ENCODE results near the gene RNLS. TPM values are rescaled to one million over a fixed set of nuclear protein-coding genes. Genes with fewer than 3 reads are reported as not detected.

Gene RNLS
- total and polyA plus RNA-seq, 5 donors: 11.1 to 20.8 (median 16.2) TPM

DNA sequence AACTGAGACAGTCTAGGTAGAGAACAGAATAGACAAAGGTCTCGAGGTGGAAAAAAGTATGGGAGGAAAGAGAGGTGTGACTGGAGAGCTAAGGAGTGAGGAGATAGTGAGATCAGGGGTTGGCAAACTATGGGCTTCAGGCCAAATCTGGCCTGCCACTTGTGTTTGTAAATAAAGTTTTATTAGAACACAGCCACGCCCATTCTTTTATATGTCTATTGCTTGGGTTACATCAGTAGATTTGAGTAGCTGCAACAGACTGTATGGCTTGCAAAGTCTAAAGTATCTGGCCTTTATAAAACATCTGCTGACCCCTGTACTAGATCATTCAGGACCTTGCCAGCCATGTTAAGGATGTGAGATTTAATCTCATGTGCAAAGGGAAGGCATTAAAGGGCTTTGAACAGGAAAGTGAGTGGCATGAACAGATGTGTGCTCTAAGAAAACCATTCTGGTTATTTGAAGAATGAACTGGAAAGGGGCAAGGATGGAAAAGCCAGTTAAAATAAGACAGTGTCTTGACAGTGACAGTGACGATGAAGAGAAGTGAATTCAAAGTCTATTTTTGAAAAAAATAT is 240.3 kb downstream of the RNLS start:
- WGBS: 96% methylated on average over 3 of the region's 3 CpGs
- Histone ChIP-seq H3K4me3 (ENCODE audit: low read length) (no peak overlapping the region), H3K27ac (ENCODE audit: low read length) (no peak overlapping the region), H3K9me3 (ENCODE audit: control insufficient read depth, low read length) (no peaks in the 10 kb centered on the region), H3K4me1 (ENCODE audit: control insufficient read depth, insufficient read depth, low read length) (peaks cover 2% of the 10 kb centered on the region), H3K27me3 (ENCODE audit: control insufficient read depth, insufficient read depth) (no peaks in the 10 kb centered on the region)
- ATAC-seq (no peak), DNase-seq (no peak)
- intact Hi-C loops (cut with DNase I): no loop called here

- no peaks in the 10 kb centered on the region for H3K27me3 ChIP-seq (ENCODE audit: control insufficient read depth, insufficient read depth)
- WGBS: 92% methylated on average over 1 of the region's 1 CpG
- no peak for ATAC-seq
- no peak overlapping the region for H3K27ac ChIP-seq (ENCODE audit: low read length)
- DNase-seq: no peak
- peaks cover 2% of the 10 kb centered on the region for H3K4me1 ChIP-seq (ENCODE audit: control insufficient read depth, insufficient read depth, low read length)
- no peak overlapping the region for H3K4me3 ChIP-seq (ENCODE audit: low read length)
- no peaks in the 10 kb centered on the region for H3K9me3 ChIP-seq (ENCODE audit: control insufficient read depth, low read length)
- intact Hi-C loops (cut with DNase I): no loop called here
These were observed 246.0 kb downstream of the RNLS start for GRCh38 chr10:88337134-88337533.

GRCh38 chr10:88336334-88336733 is 246.8 kb downstream of the RNLS start:
- ATAC-seq (no peak), DNase-seq (no peak)
- Histone ChIP-seq H3K4me1 (ENCODE audit: control insufficient read depth, insufficient read depth, low read length) (peaks cover 1% of the 10 kb centered on the region), H3K9me3 (ENCODE audit: control insufficient read depth, low read length) (no peaks in the 10 kb centered on the region), H3K4me3 (ENCODE audit: low read length) (no peak overlapping the region), H3K27me3 (ENCODE audit: control insufficient read depth, insufficient read depth) (no peaks in the 10 kb centered on the region), H3K27ac (ENCODE audit: low read length) (no peak overlapping the region)
- 88% methylated on average over 4 of the region's 4 CpGs for WGBS
- intact Hi-C loops (cut with DNase I): no loop called here

- Histone ChIP-seq H3K27me3 (ENCODE audit: control insufficient read depth, insufficient read depth) (no peaks in the 10 kb centered on the region), H3K9me3 (ENCODE audit: control insufficient read depth, low read length) (no peaks in the 10 kb centered on the region), H3K27ac (ENCODE audit: low read length) (no peak overlapping the region), H3K4me3 (ENCODE audit: low read length) (no peak overlapping the region), H3K4me1 (ENCODE audit: control insufficient read depth, insufficient read depth, low read length) (peaks cover 1% of the 10 kb centered on the region)
- DNase-seq (no peak), ATAC-seq (no peak)
- intact Hi-C loops (cut with DNase I): no loop called here
- 65% methylated on average over 3 of the region's 3 CpGs for WGBS
These were observed 249.9 kb downstream of the RNLS start for GRCh38 chr10:88333248-88333630.

DNA sequence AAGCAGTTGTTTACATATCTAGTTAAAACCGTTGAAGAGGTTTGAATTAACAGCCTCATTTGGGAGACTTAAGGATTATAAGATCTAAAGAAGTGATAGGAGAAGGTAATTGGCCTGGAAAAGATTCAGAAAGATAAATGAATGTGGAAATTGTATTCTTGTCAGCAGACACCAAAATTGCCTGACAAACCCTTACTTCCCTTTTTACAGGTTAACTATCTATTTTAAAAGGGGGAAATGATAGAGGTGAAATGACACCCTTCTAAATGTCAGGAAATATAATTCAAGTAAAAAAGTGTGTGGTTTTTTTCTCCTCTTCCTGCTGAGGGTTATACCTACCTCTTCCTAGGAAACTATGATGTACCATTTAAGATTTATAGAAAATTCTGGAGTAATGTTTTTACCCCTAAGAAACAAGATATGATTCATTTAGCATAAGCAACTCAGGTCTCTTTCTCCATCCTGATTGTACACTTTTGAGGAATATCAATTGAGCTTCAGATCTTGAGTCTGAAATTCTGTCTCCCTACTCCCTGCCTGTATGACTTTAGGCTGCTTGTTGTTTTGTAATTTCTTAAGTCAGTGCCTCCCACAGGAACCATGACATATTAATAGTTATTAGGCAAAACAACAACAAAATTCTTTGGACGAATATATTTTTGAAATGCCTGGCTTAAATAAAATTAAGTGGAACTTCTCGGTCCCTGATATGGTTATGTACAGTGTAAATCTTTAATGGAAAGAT is 250.4 kb downstream of the RNLS start:
- Histone ChIP-seq H3K27me3 (ENCODE audit: control insufficient read depth, insufficient read depth) (no peaks in the 10 kb centered on the region), H3K4me3 (ENCODE audit: low read length) (no peak overlapping the region), H3K9me3 (ENCODE audit: control insufficient read depth, low read length) (no peaks in the 10 kb centered on the region), H3K27ac (ENCODE audit: low read length) (no peak overlapping the region), H3K4me1 (ENCODE audit: control insufficient read depth, insufficient read depth, low read length) (peaks cover 1% of the 10 kb centered on the region)
- DNase-seq (no peak), ATAC-seq (no peak)
- intact Hi-C loops (cut with DNase I): no loop called here
- WGBS: 64% methylated on average over 3 of the region's 3 CpGs

- intact Hi-C loops (cut with DNase I): no loop called here
- no peak overlapping the region for H3K4me3 ChIP-seq (ENCODE audit: low read length)
- H3K27ac ChIP-seq (ENCODE audit: low read length): no peak overlapping the region
- DNase-seq: no peak
- H3K9me3 ChIP-seq (ENCODE audit: control insufficient read depth, low read length): no peaks in the 10 kb centered on the region
- WGBS: 71% methylated on average over 1 of the region's 1 CpG
- H3K27me3 ChIP-seq (ENCODE audit: control insufficient read depth, insufficient read depth): no peaks in the 10 kb centered on the region
- peaks cover 1% of the 10 kb centered on the region for H3K4me1 ChIP-seq (ENCODE audit: control insufficient read depth, insufficient read depth, low read length)
- ATAC-seq: no peak
These were observed 252.9 kb downstream of the RNLS start for GRCh38 chr10:88330174-88330573.

- Histone ChIP-seq H3K27ac (ENCODE audit: low read length) (no peak overlapping the region), H3K27me3 (ENCODE audit: control insufficient read depth, insufficient read depth) (no peaks in the 10 kb centered on the region), H3K4me1 (ENCODE audit: control insufficient read depth, insufficient read depth, low read length) (no peaks in the 10 kb centered on the region), H3K4me3 (ENCODE audit: low read length) (no peak overlapping the region), H3K9me3 (ENCODE audit: control insufficient read depth, low read length) (no peaks in the 10 kb centered on the region)
- 92% methylated on average over 3 of the region's 3 CpGs for WGBS
- DNase-seq (no peak), ATAC-seq (no peak)
- intact Hi-C loops (cut with DNase I): no loop called here
These were observed 260.6 kb downstream of the RNLS start for GRCh38 chr10:88322324-88323063.

- WGBS: 97% methylated on average over 1 of the region's 1 CpG
- intact Hi-C loops (cut with DNase I): no loop called here
- Histone ChIP-seq H3K27ac (ENCODE audit: low read length) (no peak overlapping the region), H3K27me3 (ENCODE audit: control insufficient read depth, insufficient read depth) (no peaks in the 10 kb centered on the region), H3K4me3 (ENCODE audit: low read length) (no peak overlapping the region), H3K9me3 (ENCODE audit: control insufficient read depth, low read length) (no peaks in the 10 kb centered on the region), H3K4me1 (ENCODE audit: control insufficient read depth, insufficient read depth, low read length) (no peaks in the 10 kb centered on the region)
- no peak for DNase-seq
- ATAC-seq: no peak
These were observed 263.1 kb downstream of the RNLS start for GRCh38 chr10:88319960-88320517.

- ATAC-seq (no peak), DNase-seq (no peak)
- H3K27ac ChIP-seq (ENCODE audit: low read length): no peak overlapping the region
- WGBS: 94% methylated on average over 2 of the region's 2 CpGs
- no peaks in the 10 kb centered on the region for H3K4me1 ChIP-seq (ENCODE audit: control insufficient read depth, insufficient read depth, low read length)
- H3K4me3 ChIP-seq (ENCODE audit: low read length): no peak overlapping the region
- intact Hi-C loops (cut with DNase I): no loop called here
- H3K27me3 ChIP-seq (ENCODE audit: control insufficient read depth, insufficient read depth): no peaks in the 10 kb centered on the region
- no peaks in the 10 kb centered on the region for H3K9me3 ChIP-seq (ENCODE audit: control insufficient read depth, low read length)
These were observed 264.3 kb downstream of the RNLS start for GRCh38 chr10:88318803-88319202.

DNA sequence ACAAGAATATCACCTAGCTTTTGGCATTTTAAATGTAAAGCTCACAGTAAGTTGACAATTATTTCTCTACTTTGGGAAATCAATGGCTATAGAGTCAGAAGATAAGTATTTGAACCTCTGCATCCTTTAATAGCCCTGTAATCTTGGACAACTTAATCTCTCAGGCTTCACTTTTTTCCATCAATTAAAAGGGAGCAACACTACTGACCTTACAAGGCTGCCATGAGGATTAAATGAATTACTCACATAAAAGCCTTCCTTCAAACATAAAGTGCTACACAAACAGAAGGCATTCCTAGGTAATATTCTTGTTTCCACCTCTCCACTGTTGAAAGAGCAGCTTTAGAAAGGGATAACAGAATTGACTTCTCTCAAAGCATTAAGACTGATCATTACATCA is 266.0 kb downstream of the RNLS start:
- intact Hi-C loops (cut with DNase I): no loop called here

GRCh38 chr10:88316292-88316861 is 266.7 kb downstream of the RNLS start:
- Histone ChIP-seq H3K9me3 (ENCODE audit: control insufficient read depth, low read length) (no peaks in the 10 kb centered on the region), H3K27me3 (ENCODE audit: control insufficient read depth, insufficient read depth) (no peaks in the 10 kb centered on the region), H3K27ac (ENCODE audit: low read length) (no peak overlapping the region), H3K4me1 (ENCODE audit: control insufficient read depth, insufficient read depth, low read length) (no peaks in the 10 kb centered on the region), H3K4me3 (ENCODE audit: low read length) (no peak overlapping the region)
- 96% methylated on average over 4 of the region's 4 CpGs for WGBS
- ATAC-seq (no peak), DNase-seq (no peak)
- intact Hi-C loops (cut with DNase I): no loop called here

More for the DNA sequence above, 266.0 kb downstream of the RNLS start:
- Histone ChIP-seq H3K27ac (ENCODE audit: low read length) (no peak overlapping the region), H3K4me1 (ENCODE audit: control insufficient read depth, insufficient read depth, low read length) (no peaks in the 10 kb centered on the region), H3K4me3 (ENCODE audit: low read length) (no peak overlapping the region), H3K9me3 (ENCODE audit: control insufficient read depth, low read length) (no peaks in the 10 kb centered on the region), H3K27me3 (ENCODE audit: control insufficient read depth, insufficient read depth) (no peaks in the 10 kb centered on the region)
- DNase-seq (no peak), ATAC-seq (no peak)
